B cell (primary cell): ENCODE data around the gene PFDN1. TPM values are rescaled to one million over a fixed set of nuclear protein-coding genes. Genes with fewer than 3 reads are reported as not detected.

Experiments
- ATAC-seq: fragments of 200-7000 bp; cut with Tn5 transposase; one replicate; pipeline ENCODE4 v1.10.0; 2021; ENCODE audit warnings: low read depth, mild to moderate bottlenecking, moderate number of reproducible peaks, moderate library complexity
- CTCF ChIA-PET: fragments of 350-600 bp; sonication (Branson Sonifier 250); formaldehyde crosslinking; loops from one replicate; lab custom pipeline; 2021; ENCODE audit warnings: antibody characterized with exemption, inconsistent platforms; lab: Charles Lee
- POLR2A ChIA-PET: fragments of 350-600 bp; sonication (Branson Sonifier 250); formaldehyde crosslinking; loops from one replicate; lab custom pipeline; 2021; ENCODE audit warnings: antibody characterized with exemption; lab: Charles Lee
- DNase-seq: peaks from one replicate; pipeline ENCODE4 v3.0.0; 2013
- H2AFZ ChIP-seq: 2 replicates; pipeline ENCODE4 v1.6.1; 2012; ENCODE audit warnings: mild to moderate bottlenecking, low read depth, low read length; ENCODE audit not compliant: insufficient read depth, poor library complexity, severe bottlenecking
- H3K27ac ChIP-seq, 2 donors: 1 replicate in 1 of 2; 2 replicates in 1 of 2; pipeline ENCODE4 v1.5.1; 2012 to 2013; ENCODE audit warnings: low read length in 2 of 2, mild to moderate bottlenecking in 2 of 2, moderate library complexity in 1 of 2
- H3K27me3 ChIP-seq, 4 experiments: fragments of 200-600 bp in 1 of 4; sonication (generic) in 1 of 4; replicated peaks in 1 of 4; 1 replicate in 2 of 4; 2 replicates in 2 of 4; pipeline versions ENCODE4 v1.6.1 to v1.7.0; 2013 to 2016; ENCODE audit warnings: low read length in 3 of 4, mild to moderate bottlenecking in 2 of 4, mixed read lengths in 1 of 4, moderate library complexity in 1 of 4; ENCODE audit not compliant: insufficient read depth in 4 of 4, control insufficient read depth in 3 of 4; ENCODE audit errors: control extremely low read depth in 1 of 4
- H3K36me3 ChIP-seq, 2 experiments: replicated peaks in 1 of 2; 1 replicate in 1 of 2; 2 replicates in 1 of 2; pipeline versions ENCODE4 v1.6.1 to v1.7.1; 2013; ENCODE audit warnings: low read length in 1 of 2; ENCODE audit not compliant: insufficient read depth in 2 of 2, control insufficient read depth in 1 of 2; ENCODE audit errors: control extremely low read depth in 1 of 2, extremely low read depth in 1 of 2
- H3K4me1 ChIP-seq, 2 donors: fragments of 200-600 bp in 1 of 2; sonication (generic) in 1 of 2; 1 replicate in 1 of 2; 2 replicates in 1 of 2; pipeline versions ENCODE4 v1.5.1 to v1.6.1; 2013 to 2017; ENCODE audit warnings: low read length in 2 of 2; ENCODE audit not compliant: control insufficient read depth in 2 of 2, insufficient read depth in 2 of 2
- H3K4me2 ChIP-seq: replicated peaks from 2 replicates; pipeline ENCODE3; 2012; ENCODE audit warnings: mild to moderate bottlenecking, low read depth, low read length; ENCODE audit not compliant: poor library complexity, severe bottlenecking
- H3K4me3 ChIP-seq, 5 experiments: fragments of 200-600 bp in 1 of 5; sonication (generic) in 1 of 5; 1 replicate in 3 of 5; 2 replicates in 2 of 5; pipeline versions ENCODE4 v1.5.1 to v1.7.0; 2011 to 2016; ENCODE audit warnings: low read length in 4 of 5, mild to moderate bottlenecking in 4 of 5, low read depth in 2 of 5, control low read depth in 1 of 5, moderate library complexity in 1 of 5; ENCODE audit not compliant: insufficient read depth in 1 of 5; ENCODE audit errors: control extremely low read depth in 1 of 5, extremely low read depth in 1 of 5
- H3K79me2 ChIP-seq: fragments of 200-600 bp; sonication (generic); one replicate; pipeline ENCODE4 v1.6.0; 2016; ENCODE audit warnings: low read length; ENCODE audit not compliant: control insufficient read depth, insufficient read depth
- H3K9ac ChIP-seq: fragments of 200-600 bp; sonication (generic); 2 replicates; pipeline ENCODE4 v1.6.1; 2017; ENCODE audit warnings: mild to moderate bottlenecking, low read length, moderate library complexity
- H3K9me3 ChIP-seq, 3 donors: one replicate each; pipeline versions ENCODE4 v1.6.1 to v1.7.1; 2013; ENCODE audit warnings: low read length in 2 of 3; ENCODE audit not compliant: control insufficient read depth in 2 of 3, insufficient read depth in 1 of 3; ENCODE audit errors: control extremely low read depth in 1 of 3
- H4K20me1 ChIP-seq: 2 replicates; pipeline ENCODE4 v1.6.0; 2012; ENCODE audit warnings: mild to moderate bottlenecking, low read length; ENCODE audit not compliant: insufficient read depth, control insufficient read depth, poor library complexity, severe bottlenecking
- H3K27ac Mint-ChIP-seq: one replicate; pipeline ENCODE4 v1.8.0; 2021; ENCODE audit warnings: mixed read lengths
- H3K27me3 Mint-ChIP-seq: one replicate; pipeline ENCODE4 v1.8.0; 2021; ENCODE audit warnings: mixed read lengths
- H3K4me1 Mint-ChIP-seq: one replicate; pipeline ENCODE4 v1.8.0; 2021; ENCODE audit warnings: mixed read lengths
- H3K4me3 Mint-ChIP-seq: one replicate; pipeline ENCODE4 v1.8.0; 2021; ENCODE audit warnings: mixed read lengths
- H3K9me3 Mint-ChIP-seq: one replicate; pipeline ENCODE4 v1.8.0; 2022; ENCODE audit warnings: mixed read lengths; ENCODE audit not compliant: insufficient read depth
- EZH2 ChIP-seq: IDR thresholded peaks from 2 replicates; pipeline ENCODE4 v1.6.1; 2012; ENCODE audit warnings: borderline replicate concordance, low read depth, mild to moderate bottlenecking, moderate library complexity, low read length; ENCODE audit not compliant: insufficient read depth, poor library complexity, severe bottlenecking
- WGBS: methylation state at CpG from one replicate; pipeline ENCODE4 v1.1.5; 2013; ENCODE audit warnings: missing lambda C conversion rate; ENCODE audit not compliant: insufficient coverage; 5-methylcytosine and 5-hydroxymethylcytosine counted together
- intact Hi-C: fragments of 100-400 bp; cut with micrococcal nuclease; formaldehyde crosslinking; loops from one replicate; pipeline ENCODE4 v1.10.0; 2022
- polyA plus RNA-seq: library from polyadenylated mRNA; depleted of rRNA; stranded (reverse); fragments of >200 nt; gene quantifications from 2 replicates; pipeline ENCODE4 v1.2.3, GENCODE V29; 2012
- total RNA-seq, 2 donors: library from RNA; stranded (reverse); fragments of 120-200 nt in 1 of 2; gene quantifications; 1 replicate in 1 of 2; 2 replicates in 1 of 2; pipeline versions ENCODE4 v1.2.3 to v1.2.4, GENCODE V29; 2013 to 2022
- TF ChIP-seq, protein P1 (sequence below): fragments of 200-600 bp; IDR thresholded peaks from one replicate; pipeline ENCODE4 v1.8.0; 2022; ENCODE audit warnings: antibody characterized with exemption, mild to moderate bottlenecking

Gene PFDN1
- total and polyA plus RNA-seq, 2 donors (not counting 1 experiment from before 2014, with no cell fraction given): 30.3 to 31.2 TPM

DNA sequence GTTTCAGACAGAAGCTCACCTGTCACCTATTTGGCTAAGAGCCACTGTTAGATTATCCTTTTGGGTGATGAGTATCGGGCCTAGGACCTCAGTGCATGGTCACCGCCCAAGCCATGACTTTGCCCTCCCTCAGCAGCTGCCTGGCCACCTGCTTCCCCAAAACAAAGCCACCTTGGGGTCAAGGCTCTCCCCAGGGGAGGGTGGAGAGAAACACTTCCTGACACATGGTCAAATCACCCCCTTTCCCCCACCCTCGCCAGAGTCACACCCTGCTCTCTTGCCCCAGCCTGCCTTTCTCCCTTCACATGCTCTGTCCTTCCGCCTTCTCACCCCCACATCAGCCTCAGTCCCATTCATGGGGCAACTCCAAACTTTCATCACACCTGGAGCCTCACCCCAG lies 45.2 kb upstream of the PFDN1 start:
- peaks cover 0 to 16% (median 0%) of the 10 kb centered on the region in 4 experiments for H3K27me3 ChIP-seq
- Mint-ChIP-seq H3K9me3 (no peaks in the 10 kb centered on the region), H3K27me3 (peaks cover 9% of the 10 kb centered on the region), H3K4me3 (peak overlapping the region; percentile 61), H3K27ac (peak overlapping the region; percentile 34), H3K4me1 (peaks cover 40% of the 10 kb centered on the region)
- DNase-seq (no peak), ATAC-seq (no peak)
- ChIA-PET CTCF (interaction anchor here (0.8 to 18.0 kb wide), 4 partner anchors 12 to 102 kb away, joined by 3 to 594 read pairs (median 54); partner anchors contain the start of genes PFDN1 and SLC4A9), POLR2A (interaction anchor here (0.7 kb wide), 1 partner anchor 285 kb away, joined by 3 read pairs; no protein-coding TSS in a partner anchor)
- H3K9me3 ChIP-seq: no peaks in the 10 kb centered on the region
- H2AFZ ChIP-seq: peak overlapping the region; percentile 48
- no peak overlapping the region for H3K9ac ChIP-seq
- no peaks in the 10 kb centered on the region for H3K79me2 ChIP-seq
- 0% methylated on average over 1 of the region's 4 CpGs for WGBS
- peak overlapping the region in 1 of 2 donors; percentile 40 for H3K27ac ChIP-seq
- H3K4me1 ChIP-seq: peaks cover 32 to 45% of the 10 kb centered on the region in 2 donors
- TF ChIP-seq EZH2: no peak
- TF ChIP-seq, protein P1, sequence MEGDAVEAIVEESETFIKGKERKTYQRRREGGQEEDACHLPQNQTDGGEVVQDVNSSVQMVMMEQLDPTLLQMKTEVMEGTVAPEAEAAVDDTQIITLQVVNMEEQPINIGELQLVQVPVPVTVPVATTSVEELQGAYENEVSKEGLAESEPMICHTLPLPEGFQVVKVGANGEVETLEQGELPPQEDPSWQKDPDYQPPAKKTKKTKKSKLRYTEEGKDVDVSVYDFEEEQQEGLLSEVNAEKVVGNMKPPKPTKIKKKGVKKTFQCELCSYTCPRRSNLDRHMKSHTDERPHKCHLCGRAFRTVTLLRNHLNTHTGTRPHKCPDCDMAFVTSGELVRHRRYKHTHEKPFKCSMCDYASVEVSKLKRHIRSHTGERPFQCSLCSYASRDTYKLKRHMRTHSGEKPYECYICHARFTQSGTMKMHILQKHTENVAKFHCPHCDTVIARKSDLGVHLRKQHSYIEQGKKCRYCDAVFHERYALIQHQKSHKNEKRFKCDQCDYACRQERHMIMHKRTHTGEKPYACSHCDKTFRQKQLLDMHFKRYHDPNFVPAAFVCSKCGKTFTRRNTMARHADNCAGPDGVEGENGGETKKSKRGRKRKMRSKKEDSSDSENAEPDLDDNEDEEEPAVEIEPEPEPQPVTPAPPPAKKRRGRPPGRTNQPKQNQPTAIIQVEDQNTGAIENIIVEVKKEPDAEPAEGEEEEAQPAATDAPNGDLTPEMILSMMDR: no peak
- H4K20me1 ChIP-seq: no peaks in the 10 kb centered on the region
- no peaks in the 10 kb centered on the region for H3K36me3 ChIP-seq
- intact Hi-C loops: loop anchor here (5.0 kb wide), 1 partner anchor 46 kb away; the partner anchor contains the start of gene PFDN1
- H3K4me3 ChIP-seq: no peak overlapping the region
- peak overlapping the region; percentile 91 for H3K4me2 ChIP-seq

DNA sequence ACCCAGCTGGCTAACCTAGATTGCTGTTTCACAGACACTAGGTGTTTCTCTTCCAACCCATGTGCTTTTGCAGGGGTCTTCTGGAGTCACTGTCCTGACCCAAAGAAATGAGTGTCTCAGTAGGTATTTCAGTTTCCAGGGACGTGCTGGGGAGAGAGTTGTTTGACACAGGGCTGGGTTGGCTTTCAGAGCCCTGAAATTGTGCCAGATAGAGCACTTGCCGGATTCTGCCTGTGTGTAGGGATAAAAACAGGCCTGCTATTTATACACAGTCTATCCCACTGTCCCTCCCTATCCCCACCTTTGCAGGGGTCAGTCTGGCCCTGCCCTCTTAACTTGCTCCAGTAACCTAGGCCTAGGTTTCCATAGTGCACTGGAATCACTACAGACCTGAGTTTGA lies 44.5 kb upstream of the PFDN1 start:
- ChIA-PET CTCF (interaction anchor here (1.1 to 18.0 kb wide), 11 partner anchors 8 to 291 kb away, joined by 3 to 594 read pairs (median 5); partner anchors contain the start of gene SLC4A9), POLR2A (interaction anchor here (1.4 kb wide), 1 partner anchor 54 kb away, joined by 3 read pairs; the partner anchor contains the start of gene ANKHD1)
- intact Hi-C loops: loop anchor here (5.0 kb wide), 1 partner anchor 45 kb away; the partner anchor contains the start of gene PFDN1
- H3K27ac Mint-ChIP-seq: no peak overlapping the region
- H3K4me3 ChIP-seq: peak overlapping the region in 1 of 5 experiments; percentile 67
- no peak overlapping the region for H3K27ac ChIP-seq
- H3K9me3 ChIP-seq: no peaks in the 10 kb centered on the region
- no peak for ATAC-seq
- peaks cover 48% of the 10 kb centered on the region for H3K4me1 Mint-ChIP-seq
- peaks cover 0 to 16% (median 0%) of the 10 kb centered on the region in 4 experiments for H3K27me3 ChIP-seq
- H2AFZ ChIP-seq: peak overlapping the region; percentile 83
- WGBS: 80% methylated on average over 1 of the region's 2 CpGs
- H3K9ac ChIP-seq: peak overlapping the region; percentile 63
- H3K4me3 Mint-ChIP-seq: peak overlapping the region; percentile 81
- no peaks in the 10 kb centered on the region for H4K20me1 ChIP-seq
- peaks cover 9% of the 10 kb centered on the region for H3K27me3 Mint-ChIP-seq
- H3K4me2 ChIP-seq: peak overlapping the region; percentile 91
- DNase-seq: no peak
- H3K36me3 ChIP-seq: no peaks in the 10 kb centered on the region
- peaks cover 39 to 53% of the 10 kb centered on the region in 2 donors for H3K4me1 ChIP-seq
- no peaks in the 10 kb centered on the region for H3K9me3 Mint-ChIP-seq
- no peak for TF ChIP-seq EZH2
- TF ChIP-seq, protein P1: no peak
- no peaks in the 10 kb centered on the region for H3K79me2 ChIP-seq
